HG03558 (cell line): ENCODE results near the gene SCAND1.

Source experiments
- ATAC-seq: cut with Tn5 transposase; IDR thresholded peaks from one replicate; pipeline ENCODE4 v1.9.1; 2021; ENCODE audit warnings: moderate number of reproducible peaks; ENCODE audit not compliant: unreplicated experiment; ENCODE audit errors: extremely low read depth

SCAND1 gene

DNA sequence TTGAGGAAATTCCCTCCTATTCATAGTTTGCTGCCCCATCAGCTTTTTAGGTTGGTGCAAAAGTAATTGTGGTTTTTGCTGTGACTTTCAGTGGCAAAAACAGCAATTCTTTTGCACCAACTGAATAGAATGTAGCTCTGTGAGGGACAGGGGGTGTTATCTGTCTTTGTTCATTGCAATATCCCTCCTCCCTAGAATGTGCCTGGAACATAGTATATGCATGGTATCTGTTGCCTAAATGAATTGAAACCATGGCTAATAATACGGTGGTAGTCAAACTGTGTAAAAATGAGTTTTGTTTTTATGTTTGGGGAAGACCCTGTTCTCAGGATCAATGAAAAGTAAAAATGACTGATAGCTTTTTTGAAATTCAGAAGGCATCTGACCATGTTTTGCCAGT is 45.1 kb downstream of the SCAND1 start:
- no peak for ATAC-seq

- ATAC-seq = no peak
These were observed 46.3 kb downstream of the SCAND1 start for GRCh38 chr20:35908007-35908406.

DNA sequence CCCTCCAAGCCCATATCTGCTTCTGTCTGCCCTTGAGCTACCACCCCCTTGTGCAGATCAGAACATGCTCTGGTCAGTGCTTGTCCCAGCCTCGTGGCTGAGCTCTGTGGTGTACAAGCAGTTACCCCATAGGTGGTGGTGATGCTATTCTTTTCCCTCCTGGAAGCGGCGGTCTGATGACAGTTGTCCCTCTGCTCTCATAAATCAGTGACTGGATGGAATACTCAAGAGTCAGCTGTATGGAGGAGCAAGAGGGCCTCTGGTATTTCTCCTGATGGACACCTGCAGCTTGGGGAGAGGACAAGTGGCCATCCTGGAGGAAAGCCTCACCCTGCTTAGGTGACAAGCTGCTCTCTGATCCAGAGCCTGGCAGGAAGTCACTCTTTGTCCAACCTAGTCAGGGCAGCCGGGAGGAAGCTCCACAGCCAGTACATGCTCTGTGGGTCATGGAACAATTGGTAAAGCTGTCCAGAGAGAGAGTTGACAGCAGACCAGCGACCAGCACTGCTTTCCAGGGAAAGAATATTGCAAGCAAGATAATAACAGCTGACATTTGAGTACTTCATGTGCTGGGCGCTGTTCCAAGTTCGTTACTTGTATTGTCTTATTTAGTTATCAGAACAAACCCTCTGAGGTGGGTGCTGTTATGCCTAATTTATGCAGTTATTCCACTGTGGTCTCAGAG is 47.1 kb downstream of the SCAND1 start:
- no peak for ATAC-seq

DNA sequence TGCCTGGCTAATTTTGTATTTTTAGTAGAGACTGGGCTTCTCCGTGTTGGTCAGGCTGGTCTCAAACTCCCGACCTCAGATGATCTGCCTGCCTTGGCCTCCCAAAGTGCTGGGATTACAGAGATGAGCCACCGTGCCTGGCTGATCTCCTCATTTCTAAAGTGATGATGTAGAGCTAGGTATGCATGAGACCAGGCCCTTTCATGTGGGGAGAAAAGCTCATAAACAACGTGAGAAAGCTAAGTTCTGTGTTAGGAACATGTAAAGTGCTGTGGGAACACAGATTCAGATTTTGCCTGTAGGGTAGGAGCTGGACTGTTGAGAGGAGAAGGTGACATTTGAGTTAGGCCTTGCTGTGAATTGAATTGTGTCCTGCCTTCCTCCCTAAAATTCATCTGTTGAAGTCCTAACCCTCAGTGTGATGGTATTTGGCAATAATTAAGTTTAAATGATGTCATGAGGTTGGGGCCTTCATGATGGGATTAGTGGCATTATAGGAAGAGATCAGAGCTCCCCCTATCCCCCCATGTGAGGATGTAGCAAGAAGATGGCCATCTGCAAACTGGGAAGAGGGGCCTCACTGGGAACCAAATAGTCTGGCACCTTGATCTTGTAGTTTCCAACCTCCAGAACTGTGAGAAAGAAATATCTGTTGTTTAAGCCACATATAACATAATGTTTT is 49.2 kb downstream of the SCAND1 start:
- no peak for ATAC-seq

DNA sequence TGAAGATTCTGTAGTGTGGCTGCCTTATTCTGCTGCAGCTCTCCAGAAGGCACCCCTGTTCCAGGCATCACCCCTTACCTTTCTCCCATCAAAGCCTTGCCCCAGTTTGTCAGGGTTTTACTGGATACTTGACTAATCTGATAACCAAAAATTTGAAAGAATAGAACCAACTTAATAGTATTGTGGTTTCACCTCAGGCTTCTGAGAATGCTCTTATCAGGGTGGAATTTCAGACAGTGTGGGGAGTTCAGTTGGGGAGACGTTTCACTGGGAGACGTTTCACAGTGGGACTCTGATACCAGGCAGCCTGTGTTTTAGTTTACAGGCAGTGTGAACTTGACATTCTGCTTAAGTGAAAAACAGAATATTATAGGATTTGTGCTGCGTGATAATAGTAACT is 50.5 kb downstream of the SCAND1 start:
- ATAC-seq = no peak
